ENCODE measurements around the gene ACTL6B.
A peak's percentile ranks its signal among the peaks of the same experiment; 100 is the strongest.

ACTL6B gene

DNA sequence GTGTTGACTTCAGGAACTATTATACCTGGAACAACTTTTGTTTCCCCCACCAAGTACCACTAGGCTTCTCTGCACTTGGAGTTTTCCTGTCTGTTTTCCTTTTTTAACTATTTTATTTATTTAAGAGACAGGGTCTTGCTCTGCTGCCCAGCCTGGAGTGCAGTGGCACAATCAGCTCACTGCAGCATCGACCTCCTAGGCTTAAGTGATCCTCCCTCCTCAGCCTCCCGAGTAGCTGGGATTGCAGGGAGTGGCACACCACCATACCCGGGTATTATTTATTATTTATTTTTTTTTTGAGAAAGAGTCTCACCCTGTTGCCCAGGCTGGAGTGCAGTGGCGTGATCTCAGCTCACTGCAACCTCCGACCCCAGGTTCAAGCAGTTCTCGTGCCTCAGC, 39.9 kb upstream of the ACTL6B start:
- no peak overlapping the region for H3K4me3 ChIP-seq (ENCODE audit: low read depth, low read length)
- no peak overlapping the region for H3K27ac ChIP-seq (ENCODE audit: low read depth, low read length)
- peaks cover 17% of the 10 kb centered on the region for H3K79me2 ChIP-seq (ENCODE audit: control insufficient read depth, insufficient read depth, low read length, poor library complexity)
- no peak overlapping the region for H2BK120ac ChIP-seq (ENCODE audit: insufficient read depth, low read length, poor library complexity)
- H3K14ac ChIP-seq (ENCODE audit: low read length), result no peak overlapping the region
- WGBS (ENCODE audit: extremely low coverage, insufficient coverage, insufficient read length), result no CpG with 5 or more reads among the region's 6 CpGs
- no peak overlapping the region for H2BK12ac ChIP-seq (ENCODE audit: low read length)
- no peak overlapping the region for H3K18ac ChIP-seq (ENCODE audit: low read length)
- H3K9ac ChIP-seq (ENCODE audit: low read length), result no peak overlapping the region
- H4K12ac ChIP-seq (ENCODE audit: low read depth, low read length), result no peak overlapping the region
- no peak overlapping the region for H2AFZ ChIP-seq (ENCODE audit: insufficient read depth, low read length, poor library complexity)
- H3K36me3 ChIP-seq (ENCODE audit: control insufficient read depth in 1 of 2, insufficient read depth in 2 of 2, low read length in 2 of 2), result no peaks in the 10 kb centered on the region
- H3K9me3 ChIP-seq (ENCODE audit: insufficient read depth, low read depth, low read length), result no peaks in the 10 kb centered on the region
- peaks cover 10% of the 10 kb centered on the region for H3K79me1 ChIP-seq (ENCODE audit: low read length)
- no peak for DNase-seq
- H3K23ac ChIP-seq (ENCODE audit: low read length), result no peak overlapping the region
- no peak overlapping the region for H3K4me2 ChIP-seq (ENCODE audit: low read length)
- H4K91ac ChIP-seq (ENCODE audit: low read depth, low read length), result no peak overlapping the region
- no peak overlapping the region for H3K4ac ChIP-seq (ENCODE audit: low read depth, low read length)
- no peak overlapping the region for H2BK5ac ChIP-seq (ENCODE audit: low read depth, low read length, poor library complexity)
- H4K8ac ChIP-seq (ENCODE audit: low read depth, low read length), result no peak overlapping the region
- H3K27me3 ChIP-seq (ENCODE audit: insufficient read depth, low read length), result no peaks in the 10 kb centered on the region
- H2AK5ac ChIP-seq (ENCODE audit: low read length), result no peak overlapping the region
- H3K4me1 ChIP-seq (ENCODE audit: control insufficient read depth in 1 of 2, insufficient read depth in 2 of 2, low read length in 2 of 2), result peaks cover 12 to 14% of the 10 kb centered on the region in 2 experiments

- H3K79me1 ChIP-seq (ENCODE audit: low read length), result peaks cover 10% of the 10 kb centered on the region
- peak within 1 kb of the TSS; percentile 75 for H3K9ac ChIP-seq (ENCODE audit: low read length)
- H3K4me3 ChIP-seq (ENCODE audit: low read depth, low read length), result peak within 1 kb of the TSS; percentile 83
- peak within 1 kb of the TSS; percentile 29 for H3K27ac ChIP-seq (ENCODE audit: low read depth, low read length)
- H3K9me3 ChIP-seq (ENCODE audit: insufficient read depth, low read depth, low read length), result no peaks in the 10 kb centered on the region
- H4K91ac ChIP-seq (ENCODE audit: low read depth, low read length), result peak within 1 kb of the TSS; percentile 88
- peak within 1 kb of the TSS; percentile 66 for H3K14ac ChIP-seq (ENCODE audit: low read length)
- H2BK12ac ChIP-seq (ENCODE audit: low read length), result peak within 1 kb of the TSS; percentile 47
- H3K4ac ChIP-seq (ENCODE audit: low read depth, low read length), result peak within 1 kb of the TSS; percentile 95
- H2BK5ac ChIP-seq (ENCODE audit: low read depth, low read length, poor library complexity), result peak within 1 kb of the TSS; percentile 55
- peak within 1 kb of the TSS; percentile 50 for H2AFZ ChIP-seq (ENCODE audit: insufficient read depth, low read length, poor library complexity)
- H2AK5ac ChIP-seq (ENCODE audit: low read length), result peak within 1 kb of the TSS; percentile 52
- H3K36me3 ChIP-seq (ENCODE audit: control insufficient read depth in 1 of 2, insufficient read depth in 2 of 2, low read length in 2 of 2), result peaks cover under 1 to 6% of the 10 kb centered on the region in 2 experiments
- peaks cover 12 to 14% of the 10 kb centered on the region in 2 experiments for H3K4me1 ChIP-seq (ENCODE audit: control insufficient read depth in 1 of 2, insufficient read depth in 2 of 2, low read length in 2 of 2)
- H3K18ac ChIP-seq (ENCODE audit: low read length), result peak within 1 kb of the TSS; percentile 87
- peaks cover 23% of the 10 kb centered on the region for H3K79me2 ChIP-seq (ENCODE audit: control insufficient read depth, insufficient read depth, low read length, poor library complexity)
- no CpG with 5 or more reads among the region's 102 CpGs for WGBS (ENCODE audit: extremely low coverage, insufficient coverage, insufficient read length)
- H2BK120ac ChIP-seq (ENCODE audit: insufficient read depth, low read length, poor library complexity), result peak within 1 kb of the TSS; percentile 76
- H3K23ac ChIP-seq (ENCODE audit: low read length), result peak within 1 kb of the TSS; percentile 1
- peak within 1 kb of the TSS; percentile 88 for H3K4me2 ChIP-seq (ENCODE audit: low read length)
- peak; percentile 42 to 65 for DNase-seq
- no peaks in the 10 kb centered on the region for H3K27me3 ChIP-seq (ENCODE audit: insufficient read depth, low read length)
- H4K12ac ChIP-seq (ENCODE audit: low read depth, low read length), result peak within 1 kb of the TSS; percentile 65
- H4K8ac ChIP-seq (ENCODE audit: low read depth, low read length), result peak within 1 kb of the TSS; percentile 88
Measured at GRCh38 chr7:100694098-100694745, 38.0 kb upstream of the ACTL6B start, which contains the start of gene GIGYF1. Gene GIGYF1 (minus strand): TSS chr7:100694250. CDS start chr7:100688238, 6,012 bp downstream.

DNA sequence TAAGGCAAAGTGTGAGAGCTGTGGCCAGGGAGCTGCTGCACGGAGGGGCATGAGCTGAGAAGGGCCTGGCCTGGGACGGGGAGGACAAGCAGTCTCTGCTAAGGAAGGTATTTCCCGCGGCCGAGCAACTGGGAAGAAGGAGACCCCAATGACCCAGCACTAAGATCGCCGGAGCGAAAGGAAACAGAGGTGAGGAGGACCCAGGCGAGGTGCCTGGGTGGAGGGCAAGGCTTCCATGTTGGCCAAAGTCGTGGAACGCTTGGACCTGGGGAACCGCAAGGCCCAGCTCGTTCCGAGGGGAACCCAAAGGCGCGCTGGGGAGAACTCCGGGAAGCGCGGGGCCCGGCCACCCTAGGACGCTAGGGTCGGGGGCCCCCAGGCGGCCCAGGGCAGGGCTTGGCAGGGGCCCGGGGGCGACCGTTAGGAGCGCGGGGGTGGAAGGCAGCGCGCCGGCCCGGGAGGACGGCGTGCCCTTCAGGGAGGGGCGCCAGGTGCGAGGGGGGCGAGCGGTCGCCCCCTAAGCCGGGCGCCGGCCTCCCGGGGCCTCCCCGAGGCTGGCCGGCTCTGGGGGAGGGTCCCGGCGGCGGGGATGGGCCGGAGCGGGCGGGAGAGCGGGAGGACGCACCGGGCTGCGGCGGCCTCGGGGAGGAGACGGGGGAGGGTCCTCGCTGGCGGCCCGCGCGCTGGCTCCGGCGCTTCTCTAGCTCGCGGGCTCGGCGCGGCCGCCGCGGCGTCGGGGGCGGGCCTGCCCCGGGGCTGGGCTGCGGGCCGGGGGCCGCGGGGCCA, 37.3 kb upstream of the ACTL6B start:
- peak overlapping the region; percentile 86 for H4K8ac ChIP-seq (ENCODE audit: low read depth, low read length)
- peak overlapping the region; percentile 66 for H3K14ac ChIP-seq (ENCODE audit: low read length)
- peak overlapping the region; percentile 52 for H4K12ac ChIP-seq (ENCODE audit: low read depth, low read length)
- DNase-seq, result no peak
- H3K23ac ChIP-seq (ENCODE audit: low read length), result peak overlapping the region; percentile 1
- no peak overlapping the region for H2BK12ac ChIP-seq (ENCODE audit: low read length)
- peak overlapping the region; percentile 29 for H3K27ac ChIP-seq (ENCODE audit: low read depth, low read length)
- peaks cover 10% of the 10 kb centered on the region for H3K79me1 ChIP-seq (ENCODE audit: low read length)
- peaks cover 12 to 14% of the 10 kb centered on the region in 2 experiments for H3K4me1 ChIP-seq (ENCODE audit: control insufficient read depth in 1 of 2, insufficient read depth in 2 of 2, low read length in 2 of 2)
- H2BK5ac ChIP-seq (ENCODE audit: low read depth, low read length, poor library complexity), result peak overlapping the region; percentile 55
- H3K79me2 ChIP-seq (ENCODE audit: control insufficient read depth, insufficient read depth, low read length, poor library complexity), result peaks cover 23% of the 10 kb centered on the region
- peak overlapping the region; percentile 52 for H2AK5ac ChIP-seq (ENCODE audit: low read length)
- no CpG with 5 or more reads among the region's 81 CpGs for WGBS (ENCODE audit: extremely low coverage, insufficient coverage, insufficient read length)
- peak overlapping the region; percentile 50 for H2AFZ ChIP-seq (ENCODE audit: insufficient read depth, low read length, poor library complexity)
- H3K4me3 ChIP-seq (ENCODE audit: low read depth, low read length), result peak overlapping the region; percentile 83
- no peaks in the 10 kb centered on the region for H3K9me3 ChIP-seq (ENCODE audit: insufficient read depth, low read depth, low read length)
- peak overlapping the region; percentile 88 for H3K4me2 ChIP-seq (ENCODE audit: low read length)
- peak overlapping the region; percentile 95 for H3K4ac ChIP-seq (ENCODE audit: low read depth, low read length)
- peak overlapping the region; percentile 75 for H3K9ac ChIP-seq (ENCODE audit: low read length)
- peak overlapping the region; percentile 87 for H3K18ac ChIP-seq (ENCODE audit: low read length)
- no peaks in the 10 kb centered on the region for H3K27me3 ChIP-seq (ENCODE audit: insufficient read depth, low read length)
- H2BK120ac ChIP-seq (ENCODE audit: insufficient read depth, low read length, poor library complexity), result peak overlapping the region; percentile 76
- peaks cover 6 to 9% of the 10 kb centered on the region in 2 experiments for H3K36me3 ChIP-seq (ENCODE audit: control insufficient read depth in 1 of 2, insufficient read depth in 2 of 2, low read length in 2 of 2)
- peak overlapping the region; percentile 88 for H4K91ac ChIP-seq (ENCODE audit: low read depth, low read length)

DNA sequence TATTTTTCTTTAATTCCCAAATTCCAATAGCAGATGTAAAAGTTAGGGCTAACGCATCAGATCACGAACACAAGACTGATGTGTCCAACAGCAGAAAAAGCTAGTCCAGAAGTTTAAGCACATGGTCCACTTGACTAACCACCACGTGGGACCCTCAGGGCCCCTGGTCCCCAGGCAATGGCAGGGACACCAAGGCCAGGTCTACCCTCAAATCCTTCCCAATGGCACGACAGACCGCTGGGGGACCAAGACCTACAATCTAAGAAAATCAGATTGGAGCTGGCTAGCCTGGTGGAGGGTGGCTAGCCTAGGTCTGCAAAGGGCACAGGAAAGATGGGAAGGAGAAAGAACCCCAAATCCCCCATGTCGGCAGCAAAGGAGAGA, 36.3 kb upstream of the ACTL6B start:
- Histone ChIP-seq H3K4me2 (ENCODE audit: low read length) (peak overlapping the region; percentile 88), H3K23ac (ENCODE audit: low read length) (no peak overlapping the region), H2BK5ac (ENCODE audit: low read depth, low read length, poor library complexity) (no peak overlapping the region), H4K8ac (ENCODE audit: low read depth, low read length) (no peak overlapping the region), H3K79me2 (ENCODE audit: control insufficient read depth, insufficient read depth, low read length, poor library complexity) (peaks cover 23% of the 10 kb centered on the region), H2AK5ac (ENCODE audit: low read length) (no peak overlapping the region), H4K12ac (ENCODE audit: low read depth, low read length) (no peak overlapping the region), H3K4me3 (ENCODE audit: low read depth, low read length) (no peak overlapping the region), H3K79me1 (ENCODE audit: low read length) (peaks cover 10% of the 10 kb centered on the region), H3K9ac (ENCODE audit: low read length) (no peak overlapping the region), H4K91ac (ENCODE audit: low read depth, low read length) (no peak overlapping the region), H2BK120ac (ENCODE audit: insufficient read depth, low read length, poor library complexity) (no peak overlapping the region), H3K18ac (ENCODE audit: low read length) (no peak overlapping the region), H3K27ac (ENCODE audit: low read depth, low read length) (no peak overlapping the region), H2BK12ac (ENCODE audit: low read length) (no peak overlapping the region), H3K4me1 (ENCODE audit: control insufficient read depth in 1 of 2, insufficient read depth in 2 of 2, low read length in 2 of 2) (peaks cover 12 to 14% of the 10 kb centered on the region in 2 experiments), H3K9me3 (ENCODE audit: insufficient read depth, low read depth, low read length) (no peaks in the 10 kb centered on the region), H3K4ac (ENCODE audit: low read depth, low read length) (peak overlapping the region; percentile 53), H2AFZ (ENCODE audit: insufficient read depth, low read length, poor library complexity) (no peak overlapping the region), H3K14ac (ENCODE audit: low read length) (no peak overlapping the region), H3K36me3 (ENCODE audit: control insufficient read depth in 1 of 2, insufficient read depth in 2 of 2, low read length in 2 of 2) (peaks cover 16 to 18% of the 10 kb centered on the region in 2 experiments), H3K27me3 (ENCODE audit: insufficient read depth, low read length) (no peaks in the 10 kb centered on the region)
- no CpG with 5 or more reads among the region's 6 CpGs for WGBS (ENCODE audit: extremely low coverage, insufficient coverage, insufficient read length)
- no peak for DNase-seq
